ENCODE results near the gene ROS1.

The ROS1 gene

DNA sequence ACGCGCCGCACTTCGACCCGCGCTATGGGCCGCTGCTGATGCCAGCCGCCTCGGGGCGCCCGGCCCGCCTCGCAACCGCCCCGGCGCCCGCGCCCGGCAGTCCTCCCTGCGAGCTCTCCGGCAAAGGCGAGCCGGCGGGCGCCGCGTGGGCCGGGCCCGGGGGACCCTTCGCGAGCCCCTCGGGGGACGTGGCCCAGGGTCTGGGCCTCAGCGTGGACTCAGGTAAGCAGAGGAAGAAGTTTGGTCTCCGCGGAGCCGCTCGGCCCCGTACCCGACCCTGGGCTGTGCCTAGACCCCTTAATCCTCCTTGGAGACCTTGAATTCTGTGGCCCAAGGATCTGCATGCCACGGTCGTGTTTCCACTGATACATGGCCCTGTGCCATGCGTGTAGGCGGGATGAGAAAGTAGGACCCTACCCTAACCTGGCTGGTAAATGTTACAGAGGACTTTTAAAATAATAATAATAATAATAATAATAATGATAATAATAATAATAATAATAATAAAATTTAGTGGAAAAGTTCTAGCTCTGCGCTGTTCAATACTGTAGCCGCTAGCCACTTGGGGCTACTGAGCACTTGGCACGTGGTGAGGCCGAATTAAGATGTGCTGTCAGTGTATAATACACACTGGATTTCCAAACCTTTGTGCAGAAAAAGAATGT, 154.8 kb downstream of the ROS1 start:
- TF ChIP-seq POLR2AphosphoS5 (IDR thresholded peaks at IDR 0.05; ENCODE audit: low read depth, low read length) = no peak
- no peak for TF ChIP-seq POLR2A (IDR thresholded peaks at IDR 0.05; ENCODE audit: low read depth, low read length)
- no peak for TF ChIP-seq TAF1 (IDR thresholded peaks at IDR 0.05; ENCODE audit: borderline replicate concordance, low read depth, low read length)
- DNase-seq (ENCODE audit: insufficient read length) = no peak
- FAIRE-seq = no peak

DNA sequence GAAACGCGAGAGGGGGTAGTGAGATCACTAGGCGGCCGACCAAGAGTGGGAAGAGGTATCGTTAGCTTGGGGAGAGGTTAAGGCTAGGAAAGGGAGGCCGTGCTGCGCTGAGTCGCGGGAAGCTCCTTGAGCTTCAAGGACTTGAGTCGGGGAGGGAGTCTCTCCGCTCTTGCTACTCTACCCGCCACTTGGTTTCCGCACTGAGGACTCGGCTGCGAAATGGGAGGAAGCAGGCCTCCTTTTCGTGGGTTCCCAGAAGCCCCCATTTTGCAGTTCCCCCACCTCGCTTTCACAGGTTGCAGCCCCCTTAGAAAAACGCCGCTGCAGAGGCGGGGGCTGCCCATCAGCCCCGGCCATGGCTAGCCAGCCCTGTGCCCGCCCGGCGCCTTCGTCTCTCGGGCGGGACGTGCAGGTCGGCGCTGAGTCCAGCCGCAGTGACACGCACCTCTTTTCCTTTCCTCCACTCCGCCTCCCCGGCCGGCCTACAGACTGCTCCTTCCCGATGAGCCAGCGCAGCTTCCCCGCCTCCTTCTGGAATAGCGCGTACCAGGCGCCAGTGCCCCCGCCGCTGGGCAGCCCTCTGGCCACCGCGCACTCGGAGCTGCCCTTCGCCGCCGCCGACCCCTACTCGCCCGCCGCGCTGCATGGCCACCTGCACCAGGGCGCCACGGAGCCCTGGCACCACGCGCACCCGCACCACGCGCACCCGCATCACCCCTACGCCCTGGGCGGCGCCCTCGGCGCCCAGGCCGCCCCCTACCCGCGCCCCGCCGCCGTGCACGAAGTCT, 155.5 kb downstream of the ROS1 start:
- DNase-seq (ENCODE audit: insufficient read length) (no peak), FAIRE-seq (no peak)
- no peak for TF ChIP-seq POLR2AphosphoS5 (IDR thresholded peaks at IDR 0.05; ENCODE audit: low read depth, low read length)
- TF ChIP-seq TAF1 (IDR thresholded peaks at IDR 0.05; ENCODE audit: borderline replicate concordance, low read depth, low read length) = no peak
- TF ChIP-seq POLR2A (IDR thresholded peaks at IDR 0.05; ENCODE audit: low read depth, low read length) = no peak

DNA sequence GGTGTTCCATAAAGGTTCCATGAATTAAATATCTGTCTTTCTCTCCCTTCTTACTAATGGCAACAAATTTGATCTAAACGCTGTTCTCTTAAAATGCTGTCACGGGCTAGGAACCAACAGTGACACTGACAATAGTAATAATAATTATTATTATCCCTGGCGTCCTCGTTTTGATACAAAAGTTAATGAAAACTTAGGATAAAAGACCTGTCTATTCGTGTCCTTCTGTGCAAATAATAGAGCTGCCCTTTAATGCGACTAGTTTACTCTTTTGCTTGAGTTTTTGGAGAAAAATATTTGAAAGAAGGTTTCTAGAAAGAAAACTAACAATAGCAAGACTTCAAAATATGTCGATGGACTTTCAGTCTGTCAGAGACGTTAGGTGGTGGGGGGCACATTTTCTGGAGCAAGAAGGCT, 156.1 kb downstream of the ROS1 start:
- DNase-seq (ENCODE audit: insufficient read length) = no peak
- TF ChIP-seq POLR2AphosphoS5 (IDR thresholded peaks at IDR 0.05; ENCODE audit: low read depth, low read length) (no peak), TAF1 (IDR thresholded peaks at IDR 0.05; ENCODE audit: borderline replicate concordance, low read depth, low read length) (no peak), POLR2A (IDR thresholded peaks at IDR 0.05; ENCODE audit: low read depth, low read length) (no peak)
- FAIRE-seq = no peak

DNA sequence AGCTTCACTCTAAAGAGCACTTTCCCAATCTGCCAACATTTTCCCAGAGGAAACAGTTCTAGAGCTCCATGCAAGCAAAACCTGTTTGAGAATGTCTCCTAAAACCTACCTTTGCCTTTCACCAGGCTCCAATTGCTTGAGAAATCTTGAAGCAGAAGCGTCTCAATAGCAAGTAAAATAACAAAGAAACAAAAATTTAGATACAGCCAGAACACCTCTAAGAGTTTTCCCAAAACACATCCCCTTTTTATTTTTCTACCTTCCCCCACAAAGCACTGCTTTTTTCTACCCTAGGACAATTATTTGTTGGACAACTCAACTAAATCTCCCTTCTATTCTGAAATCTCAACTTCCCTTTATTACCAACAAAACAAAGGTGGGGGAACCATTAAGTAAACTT, 156.8 kb downstream of the ROS1 start:
- TF ChIP-seq TAF1 (IDR thresholded peaks at IDR 0.05; ENCODE audit: borderline replicate concordance, low read depth, low read length) (no peak), POLR2AphosphoS5 (IDR thresholded peaks at IDR 0.05; ENCODE audit: low read depth, low read length) (no peak), POLR2A (IDR thresholded peaks at IDR 0.05; ENCODE audit: low read depth, low read length) (no peak)
- FAIRE-seq (no peak), DNase-seq (ENCODE audit: insufficient read length) (no peak)

DNA sequence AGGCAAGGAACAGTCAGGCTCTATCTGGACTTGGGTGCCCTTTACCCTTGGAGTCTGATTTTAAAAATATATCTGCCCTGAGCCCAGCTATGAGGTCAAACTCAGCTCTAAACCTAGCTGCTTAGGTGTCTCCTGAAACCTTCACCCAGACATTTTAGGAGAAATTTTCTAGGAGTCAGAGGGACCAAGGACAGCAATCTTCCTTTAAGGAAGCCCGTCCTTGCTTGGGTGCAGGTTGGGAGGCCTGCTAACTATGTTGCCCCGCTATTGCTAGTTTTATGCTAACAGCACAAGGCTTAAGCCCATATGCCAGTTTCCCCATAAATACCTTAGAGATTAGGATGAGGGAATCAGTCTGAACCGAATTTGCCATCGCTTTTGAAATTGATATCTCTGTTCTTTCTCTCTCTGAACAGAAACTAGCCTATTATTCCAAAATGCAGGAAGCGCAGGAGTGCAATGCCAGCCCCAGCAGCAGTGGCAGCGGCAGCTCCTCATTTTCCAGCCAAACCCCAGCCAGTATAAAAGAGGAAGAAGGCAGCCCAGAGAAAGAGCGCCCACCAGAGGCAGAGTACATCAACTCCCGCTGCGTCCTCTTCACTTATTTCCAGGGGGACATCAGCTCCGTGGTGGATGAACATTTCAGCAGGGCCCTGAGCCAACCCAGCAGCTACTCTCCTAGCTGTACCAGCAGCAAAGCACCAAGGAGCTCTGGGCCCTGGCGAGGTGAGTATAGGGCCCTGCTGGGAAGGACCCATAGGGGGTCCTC, 157.8 kb downstream of the ROS1 start:
- FAIRE-seq (no peak), DNase-seq (ENCODE audit: insufficient read length) (no peak)
- TF ChIP-seq POLR2A (IDR thresholded peaks at IDR 0.05; ENCODE audit: low read depth, low read length) = no peak
- no peak for TF ChIP-seq TAF1 (IDR thresholded peaks at IDR 0.05; ENCODE audit: borderline replicate concordance, low read depth, low read length)
- TF ChIP-seq POLR2AphosphoS5 (IDR thresholded peaks at IDR 0.05; ENCODE audit: low read depth, low read length) = no peak

DNA sequence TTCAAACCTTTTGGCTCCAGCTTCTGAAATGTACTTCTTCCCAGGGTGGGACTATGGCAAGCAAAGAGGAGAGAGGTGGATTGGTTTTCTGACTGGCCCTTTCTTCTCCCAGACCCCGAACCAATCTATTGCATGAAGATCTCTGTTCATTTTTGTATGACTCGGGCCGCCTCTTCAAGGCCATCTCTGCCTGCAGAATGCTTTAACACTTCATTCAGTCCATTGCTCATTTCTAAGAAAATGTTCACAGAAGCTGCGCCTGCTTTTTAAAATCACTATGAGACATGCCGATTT, 158.7 kb downstream of the ROS1 start:
- no peak for TF ChIP-seq POLR2AphosphoS5 (IDR thresholded peaks at IDR 0.05; ENCODE audit: low read depth, low read length)
- no peak for TF ChIP-seq TAF1 (IDR thresholded peaks at IDR 0.05; ENCODE audit: borderline replicate concordance, low read depth, low read length)
- no peak for TF ChIP-seq POLR2A (IDR thresholded peaks at IDR 0.05; ENCODE audit: low read depth, low read length)
- DNase-seq (ENCODE audit: insufficient read length) (no peak), FAIRE-seq (no peak)

DNA sequence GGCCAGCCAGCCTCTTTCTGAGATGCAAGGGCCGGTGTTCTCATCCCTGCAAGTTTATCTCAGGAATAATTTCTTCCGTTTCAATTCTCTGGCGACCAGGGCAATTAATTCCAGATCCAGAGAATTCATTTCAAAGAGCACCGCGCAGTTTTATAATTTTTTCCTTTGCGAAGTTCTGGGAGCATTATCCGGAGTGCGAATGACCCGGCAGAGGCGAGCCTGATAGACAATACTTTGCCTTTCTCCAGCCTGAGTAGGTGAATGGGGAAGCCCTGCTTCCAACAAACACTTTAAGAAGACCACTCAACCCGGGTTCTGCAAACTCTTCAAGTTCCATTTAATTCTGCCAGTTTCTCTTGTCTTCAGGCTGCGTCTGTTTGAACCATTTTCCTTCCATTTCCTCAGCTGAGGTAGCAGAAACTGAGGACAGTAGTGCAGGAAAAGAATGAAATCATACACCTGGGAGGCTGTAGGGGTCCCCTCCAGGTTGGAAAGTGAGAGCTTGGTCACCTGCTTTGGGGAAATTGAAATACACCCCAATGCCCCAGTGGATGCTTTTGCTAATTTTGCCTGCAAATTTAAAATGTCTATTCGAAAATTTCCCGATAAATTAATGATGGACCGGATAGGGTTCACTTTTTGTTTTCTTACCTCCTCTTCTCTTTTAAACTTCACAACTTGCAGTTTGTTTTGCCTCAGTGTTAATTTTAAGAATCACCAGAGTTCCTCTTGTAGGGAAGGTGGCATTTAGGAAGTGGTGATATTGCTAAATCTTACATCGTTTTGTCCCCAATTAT, 159.3 kb downstream of the ROS1 start:
- FAIRE-seq (no peak), DNase-seq (ENCODE audit: insufficient read length) (no peak)
- TF ChIP-seq TAF1 (IDR thresholded peaks at IDR 0.05; ENCODE audit: borderline replicate concordance, low read depth, low read length) = no peak
- no peak for TF ChIP-seq POLR2A (IDR thresholded peaks at IDR 0.05; ENCODE audit: low read depth, low read length)
- no peak for TF ChIP-seq POLR2AphosphoS5 (IDR thresholded peaks at IDR 0.05; ENCODE audit: low read depth, low read length)

DNA sequence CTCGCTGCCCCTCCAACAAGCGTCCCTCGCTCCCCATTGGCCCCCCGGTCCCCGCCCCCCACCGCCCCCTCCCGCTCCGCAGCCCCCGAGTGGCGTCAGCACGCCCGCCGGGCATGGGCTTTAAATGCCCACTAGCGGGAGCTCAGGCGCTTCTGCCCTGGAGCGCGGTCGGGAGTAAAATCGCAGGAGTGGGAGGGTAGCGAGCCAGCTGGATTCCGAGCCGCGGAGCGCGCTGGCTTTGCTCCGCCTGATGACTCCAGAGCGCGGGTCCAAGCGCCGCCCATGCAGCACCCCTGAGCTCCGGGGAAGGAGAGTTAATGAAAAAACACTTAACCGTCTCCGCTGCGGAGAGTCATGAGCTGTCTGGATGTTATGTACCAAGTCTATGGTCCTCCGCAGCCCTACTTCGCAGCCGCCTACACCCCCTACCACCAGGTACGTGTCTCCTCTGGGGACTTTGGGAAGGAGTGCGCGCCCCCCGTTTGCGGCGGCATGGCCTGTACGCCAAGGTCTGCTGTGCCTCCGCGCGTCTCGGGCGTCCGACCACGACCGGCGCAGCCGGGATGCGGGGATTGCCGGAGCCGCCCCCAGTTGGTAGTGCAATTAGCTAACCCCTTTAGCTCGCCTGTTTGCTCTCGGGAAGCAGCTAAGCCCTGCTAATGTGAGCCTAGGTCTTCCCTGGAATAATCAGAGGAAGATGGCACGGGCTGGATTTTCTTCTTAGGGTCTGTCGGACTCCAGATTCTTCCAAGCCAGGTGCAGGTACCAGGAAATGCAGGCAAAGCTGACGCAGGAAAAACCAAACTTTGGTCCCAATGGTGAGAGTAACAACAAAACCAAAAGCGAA, 160.1 kb downstream of the ROS1 start, which contains the start of gene VGLL2:
TSS of gene VGLL2 (plus strand) at position 149 of the 847 bp plus-strand sequence. CDS start at position 355, 206 bp downstream.
- FAIRE-seq (no peak), DNase-seq (ENCODE audit: insufficient read length) (no peak)
- no peak for TF ChIP-seq POLR2A (IDR thresholded peaks at IDR 0.05; ENCODE audit: low read depth, low read length)

DNA sequence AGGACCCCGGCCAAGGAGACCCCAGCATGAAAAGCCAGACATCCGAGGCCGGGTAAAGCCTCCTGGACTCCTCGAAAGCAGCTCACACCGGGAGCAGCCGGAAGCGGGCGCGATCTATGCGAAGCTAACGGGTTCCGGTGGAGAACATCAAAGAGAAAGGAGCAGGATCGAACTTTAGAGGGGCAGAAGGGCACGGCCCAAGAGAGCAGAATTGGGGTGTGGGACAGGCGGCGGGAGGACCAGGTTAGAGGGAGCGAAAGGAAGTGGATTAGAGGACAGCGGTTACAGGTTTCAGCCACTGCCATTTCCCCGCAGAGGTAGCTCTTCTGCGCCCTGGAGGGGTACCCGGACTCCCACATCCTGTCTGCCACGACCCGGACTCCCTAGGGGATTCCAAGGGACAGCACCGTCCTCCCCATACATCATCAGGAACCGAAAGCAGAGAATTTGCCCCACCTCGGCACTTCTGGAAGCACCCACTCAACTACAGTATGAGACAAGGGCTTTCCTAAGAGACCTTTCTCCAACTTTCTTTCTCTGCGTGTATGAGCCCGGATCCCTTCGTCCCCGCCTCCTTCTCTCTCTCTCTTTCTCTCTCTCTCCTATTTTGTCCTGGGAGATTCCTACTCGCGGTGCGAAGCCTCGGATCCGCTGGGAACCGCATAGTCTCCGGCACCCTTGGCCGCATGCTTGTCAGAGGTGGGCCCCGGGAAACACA, 160.9 kb downstream of the ROS1 start:
- DNase-seq (ENCODE audit: insufficient read length) (no peak), FAIRE-seq (no peak)
- no peak for TF ChIP-seq TAF1 (IDR thresholded peaks at IDR 0.05; ENCODE audit: borderline replicate concordance, low read depth, low read length)
- no peak for TF ChIP-seq POLR2AphosphoS5 (IDR thresholded peaks at IDR 0.05; ENCODE audit: low read depth, low read length)
- no peak for TF ChIP-seq POLR2A (IDR thresholded peaks at IDR 0.05; ENCODE audit: low read depth, low read length)

DNA sequence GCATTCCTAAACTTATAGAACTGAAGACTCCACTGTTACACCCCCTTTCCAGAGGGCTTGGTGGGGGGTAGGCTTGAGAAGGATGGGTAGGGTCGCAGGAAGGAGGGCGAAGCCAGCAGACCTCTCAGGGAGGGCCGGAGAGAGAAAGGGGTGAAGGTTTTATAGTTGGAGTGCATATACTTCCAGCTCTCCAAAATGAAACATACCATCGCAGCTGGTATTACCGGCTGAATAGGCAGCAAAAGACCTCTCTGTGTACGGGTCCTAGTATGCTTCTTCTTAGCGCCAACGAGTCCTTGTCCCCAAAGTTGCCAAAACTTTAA, 161.4 kb downstream of the ROS1 start:
- DNase-seq (ENCODE audit: insufficient read length) (no peak), FAIRE-seq (no peak)
- TF ChIP-seq POLR2AphosphoS5 (IDR thresholded peaks at IDR 0.05; ENCODE audit: low read depth, low read length) (no peak), POLR2A (IDR thresholded peaks at IDR 0.05; ENCODE audit: low read depth, low read length) (no peak), TAF1 (IDR thresholded peaks at IDR 0.05; ENCODE audit: borderline replicate concordance, low read depth, low read length) (no peak)

Data from GM12892 (cell line).